GM12865 (cell line): ENCODE measurements around the gene PEPD.

Source experiments
- DNase-seq: peaks from one replicate; pipeline ENCODE4 v3.0.0; 2010; ENCODE audit warnings: low read depth
- H3K4me3 ChIP-seq: 2 replicates; pipeline ENCODE4 v1.5.1; 2011; ENCODE audit warnings: mild to moderate bottlenecking, low read depth, low read length, control low read depth
- CTCF ChIP-seq: IDR thresholded peaks from 2 replicates; pipeline ENCODE4 v1.5.1; 2011; ENCODE audit warnings: low read length, control low read depth, low read depth, inconsistent platforms; ENCODE audit not compliant: insufficient read depth; ENCODE audit errors: missing control alignments

Gene PEPD

GRCh38 chr19:33505148-33505547, 16.4 kb downstream of the PEPD start:
- no peak overlapping the region for H3K4me3 ChIP-seq
- no peak for TF ChIP-seq CTCF
- no peak for DNase-seq

GRCh38 chr19:33504058-33504444, 17.5 kb downstream of the PEPD start:
- TF ChIP-seq CTCF = no peak
- DNase-seq = no peak

GRCh38 chr19:33503433-33504057, 18.0 kb downstream of the PEPD start:
- no peak overlapping the region for H3K4me3 ChIP-seq
- no peak for DNase-seq
- no peak for TF ChIP-seq CTCF

More at GRCh38 chr19:33504058-33504444, 17.5 kb downstream of the PEPD start:
- no peak overlapping the region for H3K4me3 ChIP-seq

- no peak for DNase-seq
- no peak overlapping the region for H3K4me3 ChIP-seq
- TF ChIP-seq CTCF = no peak
These were observed 18.6 kb downstream of the PEPD start for GRCh38 chr19:33503030-33503429.

- no peak overlapping the region for H3K4me3 ChIP-seq
- no peak for TF ChIP-seq CTCF
- DNase-seq = no peak
These were observed 19.1 kb downstream of the PEPD start for GRCh38 chr19:33502521-33502920.

GRCh38 chr19:33501693-33502356, 19.8 kb downstream of the PEPD start:
- H3K4me3 ChIP-seq = no peak overlapping the region
- TF ChIP-seq CTCF = no peak
- no peak for DNase-seq

GRCh38 chr19:33500991-33501390, 20.6 kb downstream of the PEPD start:
- DNase-seq = no peak
- TF ChIP-seq CTCF = no peak
- no peak overlapping the region for H3K4me3 ChIP-seq
